Measurements from ENCODE around the gene CDHR5. TPM values are rescaled to one million over a fixed set of nuclear protein-coding genes. Genes with fewer than 3 reads are reported as not detected.

The CDHR5 gene
- total and polyA plus RNA-seq, 9 of the 15 experiments (the other 6 are each of a cell fraction or from before 2014, with no cell fraction given) = 0.16 TPM; not detected in 8

GRCh38 chr11:638631-639331, 14.0 kb upstream of the CDHR5 start (continued):
- TF ChIP-seq ZNF780A (CRISPR knock-in tag; IDR thresholded peaks at IDR 0.05) (no peak), CHD1 (IDR thresholded peaks at IDR 0.05; ENCODE audit: low read length) (no peak), TGIF2 (CRISPR knock-in tag; IDR thresholded peaks at IDR 0.05) (no peak), GABPA (tag; conservative IDR thresholded peaks at IDR 0.05; ENCODE audit: low read depth) (no peak), ZNF57 (CRISPR knock-in tag; IDR thresholded peaks at IDR 0.05) (no peak), ZBTB17 (CRISPR knock-in tag; IDR thresholded peaks at IDR 0.05) (no peak), CHD2 (IDR thresholded peaks at IDR 0.05; ENCODE audit: low read depth, low read length) (no peak), SMC3 (conservative IDR thresholded peaks at IDR 0.05; ENCODE audit: insufficient read depth, low read depth, low read length) (no peak)

DNA sequence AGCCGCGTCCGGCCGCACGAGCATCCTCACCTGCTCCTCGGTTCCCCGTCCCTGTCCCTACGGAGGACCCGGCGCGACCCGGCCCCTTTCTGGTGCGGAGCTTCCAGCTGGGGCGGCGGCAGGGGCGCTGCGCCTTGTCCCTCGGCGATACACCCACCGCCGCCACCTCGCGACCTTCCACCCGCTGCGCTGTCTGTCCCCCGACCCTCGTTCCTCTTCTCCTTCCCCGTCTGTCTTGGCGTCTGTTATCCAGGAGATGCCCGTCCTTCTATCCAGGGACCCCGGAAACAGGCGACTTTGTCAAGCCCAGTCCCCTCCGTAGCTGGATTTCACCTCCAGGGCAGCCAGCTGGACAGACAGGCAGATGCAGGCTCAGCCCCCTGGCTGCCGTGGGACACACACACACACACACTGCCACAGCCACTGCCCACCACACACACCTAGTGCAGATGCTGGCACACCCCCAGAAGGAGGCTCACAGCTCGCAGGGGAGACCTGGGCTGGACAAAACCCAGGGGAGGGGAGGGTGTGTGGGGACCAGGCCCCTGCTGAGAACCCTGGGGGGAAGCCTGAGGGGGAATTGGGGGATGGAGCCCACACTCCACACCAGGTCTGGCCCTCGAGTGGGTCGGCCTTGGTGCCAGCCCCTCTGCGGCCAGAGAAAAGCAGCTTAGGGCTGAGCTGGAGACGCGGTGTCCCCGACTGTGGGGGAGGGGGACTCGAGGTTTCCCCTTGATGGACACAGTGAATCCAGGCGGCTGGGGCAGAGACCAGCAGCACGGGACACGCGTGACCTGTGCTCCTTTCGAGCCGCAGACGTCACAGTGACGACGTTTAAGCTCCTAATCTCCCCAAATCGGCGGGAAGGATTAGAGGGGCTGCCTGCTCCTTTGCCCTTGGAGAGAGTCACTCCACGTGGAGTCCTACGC, 13.1 kb upstream of the CDHR5 start:
- Histone ChIP-seq H3K9ac (ENCODE audit: insufficient read depth in 1 of 2, low read depth in 2 of 2, low read length in 2 of 2) (no peak overlapping the region; a peak in 1 of 4 replicates), H3K79me2 (ENCODE audit: control insufficient read depth, insufficient read depth, low read length) (peaks cover 2% of the 10 kb centered on the region; the same call in 1 of the 3 replicates), H3K9me1 (ENCODE audit: control insufficient read depth, insufficient read depth, low read length) (no peaks in the 10 kb centered on the region), H3K4me1 (replicated peaks in 1 of 2; ENCODE audit: control insufficient read depth in 2 of 2, insufficient read depth in 2 of 2, low read length in 2 of 2) (peaks cover 0 to 22% of the 10 kb centered on the region in 2 experiments; a peak in 2 of 5 replicates), H3K4me2 (ENCODE audit: insufficient read depth, low read length) (no peak overlapping the region), H3K9me3 (replicated peaks; ENCODE audit: control insufficient read depth, insufficient read depth, low read depth, low read length) (peaks cover 2% of the 10 kb centered on the region; the same call in 1 of the 2 replicates), H3K27ac (ENCODE audit: extremely low read depth, low read depth, low read length) (no peak overlapping the region), H3K4me3 (no peak overlapping the region), H3K27me3 (ENCODE audit: control insufficient read depth in 2 of 2, insufficient read depth in 2 of 2, low read length in 2 of 2) (no peaks in the 10 kb centered on the region), H2AFZ (ENCODE audit: low read depth, low read length) (no peak overlapping the region), H4K20me1 (replicated peaks; ENCODE audit: control insufficient read depth, insufficient read depth, low read length) (no peaks in the 10 kb centered on the region), H3K36me3 (ENCODE audit: control insufficient read depth, insufficient read depth, low read length) (peaks cover 42% of the 10 kb centered on the region; the same call in 2 of the 3 replicates)
- DNase-seq (ENCODE audit: extremely low read depth in 1 of 4, low spot score in 3 of 4) (no peak), FAIRE-seq (no peak), ATAC-seq (no peak)
- CTCF ChIA-PET (ENCODE audit: low intra/inter-chr PET ratio) = no interaction called here
- POLR2A ChIA-PET = no interaction called here
- WGBS (ENCODE audit: insufficient coverage, low coverage, missing lambda C conversion rate) = 96% methylated on average over 36 of the region's 55 CpGs
- TF ChIP-seq HIVEP1 (CRISPR knock-in tag; IDR thresholded peaks at IDR 0.05) = no peak
- no peak for TF ChIP-seq CSDE1 (IDR thresholded peaks at IDR 0.05)
- peak; percentile 18 for TF ChIP-seq PCBP1 (IDR thresholded peaks at IDR 0.05; ENCODE audit: low read depth, low read length, poor library complexity, severe bottlenecking)
- TF ChIP-seq NFE2L1 (tag; IDR thresholded peaks at IDR 0.05; ENCODE audit: borderline replicate concordance, low read depth) = no peak
- peak; percentile 61 for TF ChIP-seq ZBTB33 (CRISPR knock-in tag; IDR thresholded peaks at IDR 0.05)
- no peak for TF ChIP-seq XRCC3 (IDR thresholded peaks at IDR 0.05)
- in situ Hi-C loops (cut with MboI) = no loop called here
- intact Hi-C loops (cut with micrococcal nuclease) = no loop called here
- BruUV-seq (replicated peaks) = no TSS peak
